Measurements from ENCODE around the gene GDI1. TPM values are rescaled to one million over a fixed set of nuclear protein-coding genes. Genes with fewer than 3 reads are reported as not detected.

Gene GDI1
- polyA plus RNA-seq, 1 of the 3 experiments (the other 2 are of a cell fraction): 408 TPM

DNA sequence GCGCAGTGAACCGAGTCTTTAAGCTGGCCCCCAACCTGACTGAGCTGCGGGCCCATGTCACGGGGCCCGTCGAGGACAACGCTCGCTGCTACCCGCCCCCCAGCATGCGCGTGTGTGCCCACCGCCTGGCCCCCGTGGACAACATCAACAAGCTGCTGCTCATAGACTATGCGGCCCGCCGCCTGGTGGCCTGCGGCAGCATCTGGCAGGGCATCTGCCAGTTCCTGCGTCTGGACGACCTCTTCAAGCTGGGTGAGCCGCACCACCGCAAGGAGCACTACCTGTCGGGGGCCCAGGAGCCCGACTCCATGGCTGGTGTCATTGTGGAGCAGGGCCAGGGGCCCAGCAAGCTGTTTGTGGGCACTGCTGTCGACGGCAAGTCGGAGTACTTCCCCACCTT lies 23.4 kb downstream of the GDI1 start (continued):
- no peak for TF ChIP-seq NFIC (IDR thresholded peaks at IDR 0.05; ENCODE audit: borderline replicate concordance)
- no peak for TF ChIP-seq TCF12 (IDR thresholded peaks at IDR 0.05)
- no peak for TF ChIP-seq FOXJ3 (CRISPR knock-in tag; IDR thresholded peaks at IDR 0.05)

DNA sequence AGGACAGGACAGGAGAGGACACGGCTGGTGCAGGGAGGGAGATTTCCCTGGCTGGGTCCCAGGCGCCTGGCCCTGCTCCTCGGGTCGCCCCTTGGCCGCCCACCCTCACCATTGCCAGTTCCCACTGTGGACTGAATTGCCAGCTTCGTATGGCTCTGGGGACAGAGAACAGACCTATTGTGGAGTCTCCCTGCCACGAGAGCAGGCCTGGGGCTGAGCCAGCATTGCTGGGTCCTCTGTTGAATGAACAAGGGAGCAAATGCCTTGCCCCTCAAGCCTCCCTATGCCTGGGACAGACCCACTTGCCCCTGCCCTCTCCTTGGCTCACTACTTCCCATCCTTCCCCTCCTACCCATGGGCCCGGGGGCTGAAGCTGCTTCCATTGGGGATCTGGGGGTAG lies 25.4 kb downstream of the GDI1 start:
- Histone ChIP-seq H3F3A (replicated peaks; ENCODE audit: insufficient read depth) (no peaks in the 10 kb centered on the region), H3K9me3 (no peaks in the 10 kb centered on the region), H3K79me2 (ENCODE audit: insufficient read depth) (peaks cover 35% of the 10 kb centered on the region), H3K36me3 (replicated peaks in 1 of 2; ENCODE audit: control insufficient read depth in 1 of 2, insufficient read depth in 2 of 2, low read length in 1 of 2) (peaks cover 0 to 25% of the 10 kb centered on the region in 2 experiments), H3K4me3 (ENCODE audit: low read depth in 2 of 2, low read length in 1 of 2) (no peak overlapping the region), H2AFZ (ENCODE audit: low read depth) (no peak overlapping the region), H3K9me2 (no peaks in the 10 kb centered on the region), H3K9ac (no peak overlapping the region), H3K27ac (ENCODE audit: low read depth in 2 of 2, low read length in 1 of 2) (no peak overlapping the region), H3K27me3 (ENCODE audit: insufficient read depth) (no peaks in the 10 kb centered on the region), H3K4me2 (no peak overlapping the region), H4K20me1 (ENCODE audit: insufficient read depth) (peaks cover 36% of the 10 kb centered on the region), H3K4me1 (ENCODE audit: control insufficient read depth in 1 of 2, insufficient read depth in 2 of 2, low read depth in 1 of 2, low read length in 1 of 2) (peaks cover 0 to 12% of the 10 kb centered on the region in 2 experiments; a peak in 1 of 4 replicates)
- no peak for DNase-seq
- POLR2A ChIA-PET: interaction anchor here (1.8 kb wide), 1 partner anchor 16 kb away, joined by 5 read pairs; the partner anchor contains the start of gene LAGE3
- CTCF ChIA-PET: interaction anchor here (1.9 kb wide), 1 partner anchor 15 kb away, joined by 4 read pairs; no protein-coding TSS in a partner anchor
- TF ChIP-seq GABPA (IDR thresholded peaks at IDR 0.05; ENCODE audit: low read depth): no peak
- no peak for TF ChIP-seq RFX5 (IDR thresholded peaks at IDR 0.05; ENCODE audit: low read length)
- TF ChIP-seq MXI1 (IDR thresholded peaks at IDR 0.05; ENCODE audit: low read depth, low read length): no peak
- no peak for TF ChIP-seq FOSL2 (IDR thresholded peaks at IDR 0.05; ENCODE audit: borderline replicate concordance, low read depth)
- no peak for TF ChIP-seq TAF1 (IDR thresholded peaks at IDR 0.05; ENCODE audit: borderline replicate concordance, low read depth, low read length)
- no peak for TF ChIP-seq TCF12 (IDR thresholded peaks at IDR 0.05)
- no peak for TF ChIP-seq RAD21 (IDR thresholded peaks at IDR 0.05; ENCODE audit: low read length)
- no peak for TF ChIP-seq JUND (IDR thresholded peaks at IDR 0.05)
- TF ChIP-seq NFIC (IDR thresholded peaks at IDR 0.05; ENCODE audit: borderline replicate concordance): no peak
- 88% methylated on average over 1 of the region's 8 CpGs for WGBS (ENCODE audit: low lambda C conversion rate)

DNA sequence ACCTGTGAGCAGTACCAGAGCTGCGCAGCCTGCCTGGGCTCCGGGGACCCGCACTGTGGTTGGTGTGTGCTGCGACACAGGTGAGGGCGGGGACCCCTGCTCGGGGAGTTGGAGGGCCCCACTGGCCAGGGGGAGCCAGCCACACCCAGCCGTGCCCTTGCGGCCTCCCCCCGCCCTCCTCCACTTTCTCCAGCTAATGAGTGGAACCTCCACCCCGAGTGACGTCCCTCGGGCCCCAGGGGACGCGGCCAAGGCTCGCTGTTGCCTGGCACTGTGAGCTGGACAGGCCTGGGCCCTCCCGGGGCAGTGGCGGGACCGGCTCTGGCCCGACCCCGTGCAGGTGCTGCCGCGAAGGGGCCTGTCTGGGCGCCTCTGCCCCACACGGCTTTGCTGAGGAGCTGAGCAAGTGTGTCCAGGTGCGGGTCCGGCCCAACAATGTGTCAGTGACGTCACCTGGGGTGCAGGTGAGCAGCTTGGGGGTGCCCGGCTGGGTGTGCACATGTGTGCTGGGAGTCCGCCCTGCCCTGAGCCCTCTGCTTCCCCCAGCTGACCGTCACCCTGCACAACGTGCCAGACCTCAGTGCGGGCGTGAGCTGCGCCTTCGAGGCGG lies 26.8 kb downstream of the GDI1 start:
- H3K9me3 ChIP-seq: no peaks in the 10 kb centered on the region
- DNase-seq: no peak
- H3K4me3 ChIP-seq (ENCODE audit: low read depth in 2 of 2, low read length in 1 of 2): no peak overlapping the region
- H3K79me2 ChIP-seq (ENCODE audit: insufficient read depth): peaks cover 30% of the 10 kb centered on the region
- WGBS (ENCODE audit: low lambda C conversion rate): 60% methylated on average over 4 of the region's 36 CpGs
- H3F3A ChIP-seq (replicated peaks; ENCODE audit: insufficient read depth): no peaks in the 10 kb centered on the region
- H3K4me2 ChIP-seq: no peak overlapping the region
- no peak overlapping the region for H2AFZ ChIP-seq (ENCODE audit: low read depth)
- ChIA-PET POLR2A (interaction anchor here (1.8 kb wide), 1 partner anchor 15 kb away, joined by 5 read pairs; the partner anchor contains the start of gene LAGE3), CTCF (interaction anchor here (1.9 kb wide), 1 partner anchor 13 kb away, joined by 4 read pairs; no protein-coding TSS in a partner anchor)
- H3K36me3 ChIP-seq (replicated peaks in 1 of 2; ENCODE audit: control insufficient read depth in 1 of 2, insufficient read depth in 2 of 2, low read length in 1 of 2): peaks cover 0 to 30% of the 10 kb centered on the region in 2 experiments
- no peaks in the 10 kb centered on the region for H3K27me3 ChIP-seq (ENCODE audit: insufficient read depth)
- no peaks in the 10 kb centered on the region for H3K9me2 ChIP-seq
- peaks cover 0 to 12% of the 10 kb centered on the region in 2 experiments; a peak in 1 of 4 replicates for H3K4me1 ChIP-seq (ENCODE audit: control insufficient read depth in 1 of 2, insufficient read depth in 2 of 2, low read depth in 1 of 2, low read length in 1 of 2)
- H3K9ac ChIP-seq: no peak overlapping the region
- TF ChIP-seq, protein P1, sequence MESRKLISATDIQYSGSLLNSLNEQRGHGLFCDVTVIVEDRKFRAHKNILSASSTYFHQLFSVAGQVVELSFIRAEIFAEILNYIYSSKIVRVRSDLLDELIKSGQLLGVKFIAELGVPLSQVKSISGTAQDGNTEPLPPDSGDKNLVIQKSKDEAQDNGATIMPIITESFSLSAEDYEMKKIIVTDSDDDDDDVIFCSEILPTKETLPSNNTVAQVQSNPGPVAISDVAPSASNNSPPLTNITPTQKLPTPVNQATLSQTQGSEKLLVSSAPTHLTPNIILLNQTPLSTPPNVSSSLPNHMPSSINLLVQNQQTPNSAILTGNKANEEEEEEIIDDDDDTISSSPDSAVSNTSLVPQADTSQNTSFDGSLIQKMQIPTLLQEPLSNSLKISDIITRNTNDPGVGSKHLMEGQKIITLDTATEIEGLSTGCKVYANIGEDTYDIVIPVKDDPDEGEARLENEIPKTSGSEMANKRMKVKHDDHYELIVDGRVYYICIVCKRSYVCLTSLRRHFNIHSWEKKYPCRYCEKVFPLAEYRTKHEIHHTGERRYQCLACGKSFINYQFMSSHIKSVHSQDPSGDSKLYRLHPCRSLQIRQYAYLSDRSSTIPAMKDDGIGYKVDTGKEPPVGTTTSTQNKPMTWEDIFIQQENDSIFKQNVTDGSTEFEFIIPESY (IDR thresholded peaks at IDR 0.05; ENCODE audit: borderline replicate concordance, low read depth): no peak
- TF ChIP-seq FOXM1 (IDR thresholded peaks at IDR 0.05; ENCODE audit: low read depth): no peak
- TF ChIP-seq TEAD4 (IDR thresholded peaks at IDR 0.05; ENCODE audit: borderline replicate concordance, insufficient read depth): no peak
- TF ChIP-seq, protein P2, sequence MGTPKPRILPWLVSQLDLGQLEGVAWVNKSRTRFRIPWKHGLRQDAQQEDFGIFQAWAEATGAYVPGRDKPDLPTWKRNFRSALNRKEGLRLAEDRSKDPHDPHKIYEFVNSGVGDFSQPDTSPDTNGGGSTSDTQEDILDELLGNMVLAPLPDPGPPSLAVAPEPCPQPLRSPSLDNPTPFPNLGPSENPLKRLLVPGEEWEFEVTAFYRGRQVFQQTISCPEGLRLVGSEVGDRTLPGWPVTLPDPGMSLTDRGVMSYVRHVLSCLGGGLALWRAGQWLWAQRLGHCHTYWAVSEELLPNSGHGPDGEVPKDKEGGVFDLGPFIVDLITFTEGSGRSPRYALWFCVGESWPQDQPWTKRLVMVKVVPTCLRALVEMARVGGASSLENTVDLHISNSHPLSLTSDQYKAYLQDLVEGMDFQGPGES (IDR thresholded peaks at IDR 0.05; ENCODE audit: low read depth, low read length): no peak
- TF ChIP-seq GABPA (IDR thresholded peaks at IDR 0.05; ENCODE audit: low read depth): no peak
- no peak for TF ChIP-seq SIN3A (IDR thresholded peaks at IDR 0.05; ENCODE audit: borderline replicate concordance, low read depth, low read length)
- TF ChIP-seq TCF12 (IDR thresholded peaks at IDR 0.05): no peak
- TF ChIP-seq EZH2phosphoT487 (IDR thresholded peaks at IDR 0.05; ENCODE audit: borderline replicate concordance, low read depth): no peak
- TF ChIP-seq, protein P3, sequence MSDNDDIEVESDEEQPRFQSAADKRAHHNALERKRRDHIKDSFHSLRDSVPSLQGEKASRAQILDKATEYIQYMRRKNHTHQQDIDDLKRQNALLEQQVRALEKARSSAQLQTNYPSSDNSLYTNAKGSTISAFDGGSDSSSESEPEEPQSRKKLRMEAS (IDR thresholded peaks at IDR 0.05; ENCODE audit: low read depth): no peak
- TF ChIP-seq NRF1 (IDR thresholded peaks at IDR 0.05; ENCODE audit: low read depth, low read length): no peak
- TF ChIP-seq JUND (IDR thresholded peaks at IDR 0.05): no peak
- TF ChIP-seq MEF2A (IDR thresholded peaks at IDR 0.05; ENCODE audit: borderline replicate concordance, low read depth): no peak
- TF ChIP-seq NFIC (IDR thresholded peaks at IDR 0.05; ENCODE audit: borderline replicate concordance): no peak
- TF ChIP-seq RAD21 (IDR thresholded peaks at IDR 0.05; ENCODE audit: low read length): no peak
- TF ChIP-seq EP300 (IDR thresholded peaks at IDR 0.05; ENCODE audit: borderline replicate concordance in 1 of 2, low read depth in 1 of 2, low read length in 1 of 2): no peak
- no peak for TF ChIP-seq MXI1 (IDR thresholded peaks at IDR 0.05; ENCODE audit: low read depth, low read length)
- no peak for TF ChIP-seq POLR2AphosphoS5 (IDR thresholded peaks at IDR 0.05; ENCODE audit: low read depth, low read length)
- no peak overlapping the region for H3K27ac ChIP-seq (ENCODE audit: low read depth in 2 of 2, low read length in 1 of 2)
- H4K20me1 ChIP-seq (ENCODE audit: insufficient read depth): peaks cover 36% of the 10 kb centered on the region
